OCI-LY1 (cell line): ENCODE data around the gene DIP2C.

ENCODE experiments used
- H2AFZ ChIP-seq: fragments of 200-600 bp; sonication (generic), shearing (Covaris generic); 2 replicates; pipeline ENCODE4 v1.6.0; 2014; ENCODE audit warnings: antibody characterized with exemption, mild to moderate bottlenecking, low read length
- H3F3A ChIP-seq: fragments of 200-600 bp; sonication (generic), shearing (Covaris generic); 2 replicates; pipeline ENCODE4 v1.6.0; 2014; ENCODE audit warnings: mild to moderate bottlenecking, antibody characterized with exemption, low read length, moderate library complexity; ENCODE audit not compliant: insufficient read depth
- H3K27ac ChIP-seq: fragments of 200-600 bp; sonication (generic); 2 replicates; pipeline ENCODE4 v1.5.1; 2014; ENCODE audit warnings: low read length, mixed run types, mild to moderate bottlenecking, low read depth; ENCODE audit not compliant: poor library complexity, severe bottlenecking
- H3K27me3 ChIP-seq: fragments of 200-600 bp; sonication (generic); 2 replicates; pipeline ENCODE4 v1.6.0; 2014; ENCODE audit warnings: antibody characterized with exemption, mild to moderate bottlenecking, low read length, moderate library complexity; ENCODE audit not compliant: insufficient read depth
- H3K36me3 ChIP-seq: fragments of 200-600 bp; sonication (generic); 2 replicates; pipeline ENCODE4 v1.6.1; 2014; ENCODE audit warnings: mild to moderate bottlenecking, antibody characterized with exemption, low read length, moderate library complexity, mixed read lengths; ENCODE audit not compliant: insufficient read depth
- H3K4me1 ChIP-seq: fragments of 200-600 bp; sonication (generic); 2 replicates; pipeline ENCODE4 v1.5.1; 2014; ENCODE audit warnings: mild to moderate bottlenecking, low read length, moderate library complexity; ENCODE audit not compliant: insufficient read depth, severe bottlenecking
- H3K4me2 ChIP-seq: fragments of 200-600 bp; sonication (generic), shearing (Covaris generic); 2 replicates; pipeline ENCODE4 v1.6.1; 2014; ENCODE audit warnings: low read length
- H3K4me3 ChIP-seq: fragments of 200-600 bp; sonication (generic); 2 replicates; pipeline ENCODE4 v1.5.1; 2014; ENCODE audit warnings: low read length, low read depth, mild to moderate bottlenecking, mixed read lengths; ENCODE audit not compliant: poor library complexity, severe bottlenecking
- H3K79me2 ChIP-seq: fragments of 200-600 bp; shearing (Covaris generic); 2 replicates; pipeline ENCODE4 v1.6.1; 2016; ENCODE audit warnings: mixed run types, low read length, mixed read lengths; ENCODE audit not compliant: insufficient read depth
- H3K9ac ChIP-seq: fragments of 200-600 bp; sonication (generic), shearing (Covaris generic); 2 replicates; pipeline ENCODE4 v1.6.1; 2014; ENCODE audit warnings: mild to moderate bottlenecking, low read length, mixed read lengths
- H3K9me2 ChIP-seq: fragments of 200-600 bp; sonication (generic), shearing (Covaris generic); 2 replicates; pipeline ENCODE4 v1.6.1; 2014; ENCODE audit warnings: low read depth, mild to moderate bottlenecking, low read length, mixed read lengths
- H3K9me3 ChIP-seq: fragments of 200-600 bp; shearing (Covaris generic); 2 replicates; pipeline ENCODE4 v1.6.1; 2014; ENCODE audit warnings: low read length, mixed read lengths
- H4K20me1 ChIP-seq: fragments of 200-600 bp; sonication (generic), shearing (Covaris generic); 2 replicates; pipeline ENCODE4 v1.6.0; 2016; ENCODE audit warnings: mild to moderate bottlenecking, low read length; ENCODE audit not compliant: insufficient read depth
- EZH2 ChIP-seq: fragments of 200-600 bp; sonication (generic), shearing (Covaris generic); IDR thresholded peaks from 2 replicates; pipeline ENCODE4 v1.8.0; 2017; ENCODE audit warnings: borderline replicate concordance, mixed run types, mild to moderate bottlenecking, antibody characterized with exemption, low read length, moderate library complexity, mixed read lengths
- TF ChIP-seq, protein P1 (sequence below): fragments of 200-600 bp; sonication (generic), shearing (Covaris generic); IDR thresholded peaks from 2 replicates; pipeline ENCODE4 v1.5.1; 2017; ENCODE audit warnings: mild to moderate bottlenecking, antibody characterized with exemption, low read length, moderate library complexity, mixed read lengths

Gene DIP2C

DNA sequence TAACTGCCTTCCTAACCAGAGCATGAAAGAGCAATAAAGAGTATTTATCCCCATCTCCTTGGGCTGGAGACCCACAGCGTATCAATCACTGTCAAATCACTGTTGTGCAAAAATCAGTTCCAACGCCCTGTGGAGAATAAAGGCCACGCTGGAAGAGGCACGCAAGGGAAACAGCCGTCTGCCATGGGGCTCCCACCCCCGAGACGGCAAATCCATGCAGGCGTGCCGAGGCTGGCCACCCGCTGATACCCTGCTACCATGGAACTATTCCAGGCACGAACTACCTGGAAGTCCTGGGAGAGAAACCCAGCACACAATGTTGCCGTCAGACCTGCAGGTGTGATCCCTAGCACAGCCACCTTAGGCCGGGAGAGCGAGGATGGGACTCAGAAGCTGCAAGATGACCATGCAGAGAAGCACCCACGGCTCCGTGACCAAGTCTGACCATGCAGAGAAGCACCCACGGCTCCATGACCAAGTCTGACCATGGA lies 185.3 kb downstream of the DIP2C start:
- Histone ChIP-seq H3K27ac (peak overlapping the region; percentile 86), H3K4me3 (no peak overlapping the region), H3K9me2 (no peaks in the 10 kb centered on the region), H3K9me3 (no peaks in the 10 kb centered on the region), H3K4me1 (peaks cover 75% of the 10 kb centered on the region), H4K20me1 (no peaks in the 10 kb centered on the region), H3K4me2 (no peak overlapping the region), H3F3A (no peaks in the 10 kb centered on the region), H3K9ac (no peak overlapping the region), H2AFZ (no peak overlapping the region), H3K27me3 (no peaks in the 10 kb centered on the region), H3K79me2 (peaks cover 64% of the 10 kb centered on the region), H3K36me3 (peaks cover 88% of the 10 kb centered on the region)
- TF ChIP-seq, protein P1, sequence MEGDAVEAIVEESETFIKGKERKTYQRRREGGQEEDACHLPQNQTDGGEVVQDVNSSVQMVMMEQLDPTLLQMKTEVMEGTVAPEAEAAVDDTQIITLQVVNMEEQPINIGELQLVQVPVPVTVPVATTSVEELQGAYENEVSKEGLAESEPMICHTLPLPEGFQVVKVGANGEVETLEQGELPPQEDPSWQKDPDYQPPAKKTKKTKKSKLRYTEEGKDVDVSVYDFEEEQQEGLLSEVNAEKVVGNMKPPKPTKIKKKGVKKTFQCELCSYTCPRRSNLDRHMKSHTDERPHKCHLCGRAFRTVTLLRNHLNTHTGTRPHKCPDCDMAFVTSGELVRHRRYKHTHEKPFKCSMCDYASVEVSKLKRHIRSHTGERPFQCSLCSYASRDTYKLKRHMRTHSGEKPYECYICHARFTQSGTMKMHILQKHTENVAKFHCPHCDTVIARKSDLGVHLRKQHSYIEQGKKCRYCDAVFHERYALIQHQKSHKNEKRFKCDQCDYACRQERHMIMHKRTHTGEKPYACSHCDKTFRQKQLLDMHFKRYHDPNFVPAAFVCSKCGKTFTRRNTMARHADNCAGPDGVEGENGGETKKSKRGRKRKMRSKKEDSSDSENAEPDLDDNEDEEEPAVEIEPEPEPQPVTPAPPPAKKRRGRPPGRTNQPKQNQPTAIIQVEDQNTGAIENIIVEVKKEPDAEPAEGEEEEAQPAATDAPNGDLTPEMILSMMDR = no peak
- TF ChIP-seq EZH2 = no peak

DNA sequence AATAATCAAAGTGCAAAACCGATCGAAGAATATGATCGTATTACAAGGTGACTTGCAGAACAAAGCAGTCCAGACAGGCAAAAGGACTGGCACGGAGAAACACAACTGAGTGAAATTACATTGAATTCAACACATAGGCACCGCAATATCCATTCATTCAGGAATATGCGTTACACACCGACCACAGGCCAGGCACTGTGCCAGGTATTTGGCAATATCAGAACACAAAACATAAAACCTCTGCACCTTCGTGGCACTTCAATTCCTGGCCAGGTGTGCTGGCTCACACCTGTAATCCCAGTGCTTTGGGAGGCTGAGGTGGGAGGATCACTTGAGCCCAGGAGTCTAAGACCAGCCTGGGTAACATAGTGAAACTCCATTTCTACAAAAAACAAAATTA lies 187.9 kb downstream of the DIP2C start:
- TF ChIP-seq, protein P1 = no peak
- no peak for TF ChIP-seq EZH2
- Histone ChIP-seq H3K4me1 (peaks cover 62% of the 10 kb centered on the region), H3K27me3 (no peaks in the 10 kb centered on the region), H3F3A (no peaks in the 10 kb centered on the region), H4K20me1 (no peaks in the 10 kb centered on the region), H3K27ac (no peak overlapping the region), H2AFZ (no peak overlapping the region), H3K36me3 (peaks cover 88% of the 10 kb centered on the region), H3K79me2 (peaks cover 64% of the 10 kb centered on the region), H3K4me2 (no peak overlapping the region), H3K9me2 (no peaks in the 10 kb centered on the region), H3K9me3 (no peaks in the 10 kb centered on the region), H3K9ac (no peak overlapping the region), H3K4me3 (no peak overlapping the region)

DNA sequence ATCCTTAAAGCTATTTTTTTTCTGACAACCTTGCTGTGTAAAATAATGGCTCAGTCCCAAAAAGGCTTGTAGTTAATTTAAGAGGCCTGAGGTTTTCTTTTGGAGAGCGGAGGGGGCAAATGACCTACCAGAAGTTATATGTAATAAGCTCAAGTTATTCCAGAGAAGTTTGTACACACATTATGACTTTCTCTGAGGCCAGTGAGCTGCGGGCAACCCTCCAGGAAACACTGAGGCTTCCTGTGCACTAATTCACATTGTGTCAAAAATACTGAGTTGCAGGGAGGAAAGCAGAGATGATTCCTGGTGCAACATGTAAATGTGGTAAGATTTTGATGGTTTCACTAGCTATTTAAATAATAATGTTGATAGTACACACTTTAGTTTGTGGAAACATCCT lies 188.6 kb downstream of the DIP2C start:
- Histone ChIP-seq H4K20me1 (no peaks in the 10 kb centered on the region), H3K27me3 (no peaks in the 10 kb centered on the region), H3K4me3 (no peak overlapping the region), H3K9me3 (no peaks in the 10 kb centered on the region), H3K79me2 (peaks cover 67% of the 10 kb centered on the region), H3K9ac (no peak overlapping the region), H2AFZ (no peak overlapping the region), H3K9me2 (no peaks in the 10 kb centered on the region), H3K4me1 (peaks cover 62% of the 10 kb centered on the region), H3K36me3 (peaks cover 88% of the 10 kb centered on the region), H3F3A (no peaks in the 10 kb centered on the region), H3K4me2 (no peak overlapping the region), H3K27ac (no peak overlapping the region)
- no peak for TF ChIP-seq EZH2
- TF ChIP-seq, protein P1 = no peak
